Cardiac septum (tissue), 1 donor: ENCODE data around the gene XPOT. TPM values are rescaled to one million over a fixed set of nuclear protein-coding genes. Genes with fewer than 3 reads are reported as not detected.

ENCODE experiments used
- DNase-seq: peaks from one replicate; pipeline ENCODE4 v3.0.0-alpha.2; 2020; ENCODE audit warnings: low spot score
- intact Hi-C: fragments of 100-400 bp; cut with DNase I; formaldehyde crosslinking; loops from one replicate; pipeline ENCODE4 v1.14.0; 2022
- total RNA-seq: library from RNA; stranded (reverse); fragmentation: NEBNext Ultra II Directional; extraction: Animal tissue kit (Norgen Biotek cat#: 25700); gene quantifications from one replicate; pipeline ENCODE4 v1.2.1, GENCODE V29; 2021
- donor health status: DM: no; HTN: no; CAD: no.

The XPOT gene
- total RNA-seq, 1 donor from 2014 or later: 30.6 TPM

- DNase-seq: no peak
- intact Hi-C loops: no loop called here
These were observed 7.2 kb downstream of the XPOT start for GRCh38 chr12:64411427-64411826.

GRCh38 chr12:64412459-64412858 lies 8.3 kb downstream of the XPOT start:
- DNase-seq: no peak
- intact Hi-C loops: no loop called here

- intact Hi-C loops: no loop called here
- no peak for DNase-seq
These were observed 9.7 kb downstream of the XPOT start for GRCh38 chr12:64413884-64414283.

GRCh38 chr12:64418209-64418608 lies 14.0 kb downstream of the XPOT start:
- DNase-seq: no peak
- intact Hi-C loops: no loop called here

- intact Hi-C loops: no loop called here
- DNase-seq: no peak
These were observed 15.5 kb downstream of the XPOT start for GRCh38 chr12:64419696-64420095.

GRCh38 chr12:64427988-64428387 lies 23.8 kb downstream of the XPOT start:
- intact Hi-C loops: no loop called here
- DNase-seq: no peak

GRCh38 chr12:64428956-64429355 lies 24.8 kb downstream of the XPOT start:
- intact Hi-C loops: no loop called here
- DNase-seq: no peak

GRCh38 chr12:64430886-64431285 lies 26.7 kb downstream of the XPOT start:
- intact Hi-C loops: no loop called here
- DNase-seq: no peak

- DNase-seq: no peak
These were observed 27.6 kb downstream of the XPOT start for GRCh38 chr12:64431791-64432190.

GRCh38 chr12:64433915-64434314 lies 29.7 kb downstream of the XPOT start:
- intact Hi-C loops: no loop called here
- DNase-seq: no peak

More at GRCh38 chr12:64431791-64432190, 27.6 kb downstream of the XPOT start:
- intact Hi-C loops: no loop called here

GRCh38 chr12:64440100-64440499 lies 35.9 kb downstream of the XPOT start:
- no peak for DNase-seq
- intact Hi-C loops: no loop called here

GRCh38 chr12:64445490-64445889 lies 41.3 kb downstream of the XPOT start:
- no peak for DNase-seq

GRCh38 chr12:64446295-64446694 lies 42.1 kb downstream of the XPOT start:
- intact Hi-C loops: no loop called here
- DNase-seq: no peak

More at GRCh38 chr12:64445490-64445889, 41.3 kb downstream of the XPOT start:
- intact Hi-C loops: no loop called here

- intact Hi-C loops: no loop called here
- no peak for DNase-seq
These were observed 46.0 kb downstream of the XPOT start for GRCh38 chr12:64450057-64450640.

- intact Hi-C loops: no loop called here
These were observed 46.7 kb downstream of the XPOT start for GRCh38 chr12:64450711-64451486.

GRCh38 chr12:64451687-64452558 lies 47.7 kb downstream of the XPOT start, which contains the start of gene TBK1:
Gene TBK1 (plus strand): TSS chr12:64452120. CDS start chr12:64455871, 3,751 bp downstream.
- intact Hi-C loops: loop anchor here (2.0 kb wide), 1 partner anchor 47 kb away; the partner anchor contains the start of gene XPOT
- peak; percentile 96 for DNase-seq

More at GRCh38 chr12:64450711-64451486, 46.7 kb downstream of the XPOT start:
- DNase-seq: no peak

- no peak for DNase-seq
- intact Hi-C loops: loop anchor here (2.0 kb wide), 1 partner anchor 48 kb away; the partner anchor contains the start of gene XPOT
These were observed 48.6 kb downstream of the XPOT start for GRCh38 chr12:64452559-64453329.

GRCh38 chr12:64455506-64455905 lies 51.3 kb downstream of the XPOT start:
- no peak for DNase-seq
- intact Hi-C loops: no loop called here

- intact Hi-C loops: no loop called here
- no peak for DNase-seq
These were observed 51.9 kb downstream of the XPOT start for GRCh38 chr12:64456119-64456518.
